Measurements from ENCODE around the gene C20orf204.

C20orf204 gene

GRCh38 chr20:64055396-64055892 lies 19.5 kb downstream of the C20orf204 start:
- H3K4me3 ChIP-seq (ENCODE audit: low read depth, low read length): no peak overlapping the region

- no peak overlapping the region for H3K4me3 ChIP-seq (ENCODE audit: low read depth, low read length)
These were observed 20.1 kb downstream of the C20orf204 start for GRCh38 chr20:64055893-64056638.

GRCh38 chr20:64056639-64056888 lies 20.6 kb downstream of the C20orf204 start:
- no peak overlapping the region for H3K4me3 ChIP-seq (ENCODE audit: low read depth, low read length)

GRCh38 chr20:64056889-64057627 lies 21.1 kb downstream of the C20orf204 start:
- no peak overlapping the region for H3K4me3 ChIP-seq (ENCODE audit: low read depth, low read length)

GRCh38 chr20:64057628-64058498 lies 21.9 kb downstream of the C20orf204 start:
- no peak overlapping the region for H3K4me3 ChIP-seq (ENCODE audit: low read depth, low read length)

GRCh38 chr20:64058536-64058935 lies 22.6 kb downstream of the C20orf204 start:
- no peak overlapping the region for H3K4me3 ChIP-seq (ENCODE audit: low read depth, low read length)

- peak overlapping the region; percentile 72 for H3K4me3 ChIP-seq (ENCODE audit: low read depth, low read length)
These were observed 26.3 kb downstream of the C20orf204 start for GRCh38 chr20:64062276-64062595.

GRCh38 chr20:64062596-64063388 lies 26.8 kb downstream of the C20orf204 start, which contains the start of gene TCEA2:
Gene TCEA2, plus strand, starts transcription at chr20:64063198. Its CDS starts 115 bp downstream, at chr20:64063313.
- H3K4me3 ChIP-seq (ENCODE audit: low read depth, low read length): peak within 1 kb of the TSS; percentile 72

- H3K4me3 ChIP-seq (ENCODE audit: low read depth, low read length): peak overlapping the region; percentile 72
These were observed 27.6 kb downstream of the C20orf204 start for GRCh38 chr20:64063389-64064144.

GRCh38 chr20:64064145-64064698 lies 28.2 kb downstream of the C20orf204 start:
- no peak overlapping the region for H3K4me3 ChIP-seq (ENCODE audit: low read depth, low read length)

- no peak overlapping the region for H3K4me3 ChIP-seq (ENCODE audit: low read depth, low read length)
These were observed 29.3 kb downstream of the C20orf204 start for GRCh38 chr20:64065062-64065973.

- no peak overlapping the region for H3K4me3 ChIP-seq (ENCODE audit: low read depth, low read length)
These were observed 30.0 kb downstream of the C20orf204 start for GRCh38 chr20:64065974-64066343.

- no peak overlapping the region for H3K4me3 ChIP-seq (ENCODE audit: low read depth, low read length)
These were observed 31.1 kb downstream of the C20orf204 start for GRCh38 chr20:64067005-64067632.

GRCh38 chr20:64067733-64068307 lies 31.8 kb downstream of the C20orf204 start:
- H3K4me3 ChIP-seq (ENCODE audit: low read depth, low read length): no peak overlapping the region

GRCh38 chr20:64068386-64069208 lies 32.6 kb downstream of the C20orf204 start:
- no peak overlapping the region for H3K4me3 ChIP-seq (ENCODE audit: low read depth, low read length)

- no peak overlapping the region for H3K4me3 ChIP-seq (ENCODE audit: low read depth, low read length)
These were observed 33.2 kb downstream of the C20orf204 start for GRCh38 chr20:64069209-64069613.
